Glutamatergic neuron (in vitro differentiated cells): ENCODE data around the gene PTPN11. TPM values are rescaled to one million over a fixed set of nuclear protein-coding genes. Genes with fewer than 3 reads are reported as not detected.
"Not testable (repeated sequence)": the region's sequence is repeated elsewhere in the genome, so short reads cannot be mapped to it uniquely, and the experiment has no call there.

ENCODE experiments used
- DNase-seq: peaks from one replicate; pipeline ENCODE4 v3.0.0; 2022
- H3K27ac Mint-ChIP-seq: one replicate; pipeline ENCODE4 v1.8.0; 2020; ENCODE audit warnings: mild to moderate bottlenecking, mixed read lengths, inconsistent platforms; ENCODE audit not compliant: unreplicated experiment
- H3K27me3 Mint-ChIP-seq: one replicate; pipeline ENCODE4 v1.8.0; 2020; ENCODE audit warnings: mild to moderate bottlenecking, moderate library complexity, mixed read lengths, inconsistent platforms; ENCODE audit not compliant: unreplicated experiment
- H3K36me3 Mint-ChIP-seq: one replicate; pipeline ENCODE4 v1.8.0; 2020; ENCODE audit warnings: mild to moderate bottlenecking, mixed read lengths, inconsistent platforms; ENCODE audit not compliant: unreplicated experiment
- H3K4me1 Mint-ChIP-seq: one replicate; pipeline ENCODE4 v1.8.0; 2020; ENCODE audit warnings: mild to moderate bottlenecking, low read depth, mixed read lengths, inconsistent platforms; ENCODE audit not compliant: unreplicated experiment
- H3K4me3 Mint-ChIP-seq: one replicate; pipeline ENCODE4 v1.8.0; 2020; ENCODE audit warnings: mild to moderate bottlenecking, mixed read lengths, inconsistent platforms; ENCODE audit not compliant: unreplicated experiment
- H3K9me3 Mint-ChIP-seq: one replicate; pipeline ENCODE4 v1.8.0; 2020; ENCODE audit warnings: mild to moderate bottlenecking, moderate library complexity, mixed read lengths, inconsistent platforms; ENCODE audit not compliant: unreplicated experiment
- CTCF ChIP-seq: fragments of 200-600 bp; sonication (generic); IDR thresholded peaks from one replicate; pipeline ENCODE4 v1.5.0; 2021; ENCODE audit not compliant: partially characterized antibody, unreplicated experiment
- total RNA-seq: library from RNA; stranded (reverse); fragmentation: NEBNext Ultra II Directional; extraction: Animal tissue kit (Norgen Biotek cat#: 25700); gene quantifications from one replicate; pipeline ENCODE4 v1.2.1, GENCODE V29; 2021; ENCODE audit not compliant: unreplicated experiment

The PTPN11 gene
- total RNA-seq, 1 donor from 2014 or later: 68.7 TPM

- peaks cover 3% of the 10 kb centered on the region for H3K27me3 Mint-ChIP-seq
- DNase-seq: no peak
- no peak overlapping the region for H3K4me3 Mint-ChIP-seq
- no peak overlapping the region for H3K27ac Mint-ChIP-seq
- H3K36me3 Mint-ChIP-seq: no peaks in the 10 kb centered on the region
- H3K4me1 Mint-ChIP-seq: no peaks in the 10 kb centered on the region
- peaks cover 5% of the 10 kb centered on the region for H3K9me3 Mint-ChIP-seq
- TF ChIP-seq CTCF: no peak
These were observed 16.7 kb upstream of the PTPN11 start for GRCh38 chr12:112401903-112402498.

- TF ChIP-seq CTCF: no peak
- no peak for DNase-seq
- Mint-ChIP-seq H3K27ac (no peak overlapping the region), H3K27me3 (peaks cover 2% of the 10 kb centered on the region), H3K4me1 (peaks cover 7% of the 10 kb centered on the region), H3K36me3 (no peaks in the 10 kb centered on the region), H3K9me3 (peaks cover 8% of the 10 kb centered on the region), H3K4me3 (peak overlapping the region; percentile 24)
These were observed 11.9 kb upstream of the PTPN11 start for GRCh38 chr12:112406519-112407488.

GRCh38 chr12:112407683-112408082 is 11.1 kb upstream of the PTPN11 start:
- not testable (repeated sequence) for H3K36me3 Mint-ChIP-seq, H3K9me3 Mint-ChIP-seq, H3K4me1 Mint-ChIP-seq, DNase-seq, H3K27me3 Mint-ChIP-seq
- Mint-ChIP-seq H3K27ac (peak overlapping the region; percentile 33), H3K4me3 (peak overlapping the region; percentile 97)

GRCh38 chr12:112408621-112409020 is 10.1 kb upstream of the PTPN11 start:
- H3K9me3 Mint-ChIP-seq: peaks cover 8% of the 10 kb centered on the region
- H3K4me3 Mint-ChIP-seq: peak overlapping the region; percentile 97
- H3K4me1 Mint-ChIP-seq: peaks cover 7% of the 10 kb centered on the region
- DNase-seq: no peak
- TF ChIP-seq CTCF: no peak
- H3K27ac Mint-ChIP-seq: peak overlapping the region; percentile 100
- peaks cover 2% of the 10 kb centered on the region for H3K27me3 Mint-ChIP-seq
- no peaks in the 10 kb centered on the region for H3K36me3 Mint-ChIP-seq

- Mint-ChIP-seq H3K27me3 (peaks cover 2% of the 10 kb centered on the region), H3K27ac (peak within 1 kb of the TSS; percentile 100), H3K4me3 (peak within 1 kb of the TSS; percentile 97), H3K36me3 (no peaks in the 10 kb centered on the region), H3K9me3 (peaks cover 8% of the 10 kb centered on the region), H3K4me1 (peaks cover 7% of the 10 kb centered on the region)
- no peak for TF ChIP-seq CTCF
- DNase-seq: peak; percentile 59
These were observed 9.5 kb upstream of the PTPN11 start, which contains the start of gene RPL6 for GRCh38 chr12:112409064-112409905. Gene RPL6, minus strand, starts transcription at chr12:112409605. Its CDS starts 949 bp downstream, at chr12:112408656.
